Activated CD8-positive, alpha-beta memory T cell treated with anti-CD3 and anti-CD28 coated beads, Interleukin-2, amount 10 ng/mL, durations not matched to agents 7 days and 5 days (primary cell): ENCODE data around the gene B9D2. TPM values are rescaled to one million over a fixed set of nuclear protein-coding genes. Genes with fewer than 3 reads are reported as not detected.
"Not testable (repeated sequence)": the region's sequence is repeated elsewhere in the genome, so short reads cannot be mapped to it uniquely, and the experiment has no call there.

Experiments used
- ATAC-seq: fragments of 150-1000 bp; cut with Tn5 transposase; one replicate; pipeline ENCODE4 v1.10.0; 2021; ENCODE audit warnings: moderate library complexity
- CTCF ChIA-PET: fragments of 350-600 bp; sonication (Branson Sonifier 250); formaldehyde crosslinking; loops from one replicate; lab custom pipeline; 2021; ENCODE audit warnings: antibody characterized with exemption; lab: Charles Lee
- DNase-seq: peaks from one replicate; pipeline ENCODE4 v3.0.0-alpha.2; 2020
- H3K27ac Mint-ChIP-seq: one replicate; pipeline ENCODE4 v1.8.0; 2021; ENCODE audit warnings: mild to moderate bottlenecking, mixed read lengths
- H3K27me3 Mint-ChIP-seq: one replicate; pipeline ENCODE4 v1.8.0; 2021; ENCODE audit warnings: mixed read lengths
- H3K36me3 Mint-ChIP-seq: one replicate; pipeline ENCODE4 v1.8.0; 2021; ENCODE audit warnings: mild to moderate bottlenecking, mixed read lengths
- H3K4me1 Mint-ChIP-seq: one replicate; pipeline ENCODE4 v1.8.0; 2021; ENCODE audit warnings: mixed read lengths
- H3K4me3 Mint-ChIP-seq: one replicate; pipeline ENCODE4 v1.8.0; 2021; ENCODE audit warnings: mild to moderate bottlenecking, moderate library complexity, mixed read lengths
- H3K9me3 Mint-ChIP-seq: one replicate; pipeline ENCODE4 v1.8.0; 2022; ENCODE audit warnings: low read depth, mixed read lengths
- total RNA-seq, 2 experiments: library from RNA; stranded (reverse); gene quantifications; one replicate each; pipeline ENCODE4 v1.2.3, GENCODE V29; 2021

Gene B9D2
- 1 to 10 TPM; 8.2 to 9.3 TPM for total RNA-seq

- peaks cover 2% of the 10 kb centered on the region for H3K36me3 Mint-ChIP-seq
- ATAC-seq, result peak; percentile 95
These were observed at the start of gene B9D2 for GRCh38 chr19:41363753-41364523. Gene B9D2 (minus strand): TSS chr19:41364149. CDS start chr19:41363519, 630 bp downstream.

GRCh38 chr19:41412953-41413352 lies 49.0 kb upstream of the B9D2 start:
- no peaks in the 10 kb centered on the region for H3K9me3 Mint-ChIP-seq
- H3K36me3 Mint-ChIP-seq, result peaks cover 4% of the 10 kb centered on the region
- H3K27ac Mint-ChIP-seq, result no peak overlapping the region
- H3K27me3 Mint-ChIP-seq, result no peaks in the 10 kb centered on the region
- no peak overlapping the region for H3K4me3 Mint-ChIP-seq
- DNase-seq, result no peak
- CTCF ChIA-PET, result no interaction called here
- no peak for ATAC-seq
- peaks cover 10% of the 10 kb centered on the region for H3K4me1 Mint-ChIP-seq

More at GRCh38 chr19:41363753-41364523, at the start of gene B9D2:
- H3K27me3 Mint-ChIP-seq, result no peaks in the 10 kb centered on the region
- H3K4me1 Mint-ChIP-seq, result peaks cover 27% of the 10 kb centered on the region
- CTCF ChIA-PET, result interaction anchor here (0.7 to 4.7 kb wide), 13 partner anchors 9 to 765 kb away, joined by 3 to 51 read pairs (median 4); partner anchors contain the start of genes DMAC2 and TGFB1
- H3K9me3 Mint-ChIP-seq, result no peaks in the 10 kb centered on the region
- peak within 1 kb of the TSS; percentile 95 for H3K27ac Mint-ChIP-seq
- H3K4me3 Mint-ChIP-seq, result peak within 1 kb of the TSS; percentile 90
- peak; percentile 99 for DNase-seq

- DNase-seq (no peak), ATAC-seq (no peak)
- H3K4me3 Mint-ChIP-seq, result no peak overlapping the region
- peaks cover 2% of the 10 kb centered on the region for H3K36me3 Mint-ChIP-seq
- H3K9me3 Mint-ChIP-seq, result no peaks in the 10 kb centered on the region
- no peak overlapping the region for H3K27ac Mint-ChIP-seq
- CTCF ChIA-PET, result no interaction called here
- H3K27me3 Mint-ChIP-seq, result no peaks in the 10 kb centered on the region
- H3K4me1 Mint-ChIP-seq, result peaks cover 10% of the 10 kb centered on the region
These were observed 48.0 kb upstream of the B9D2 start for GRCh38 chr19:41411968-41412265.

- Mint-ChIP-seq H3K36me3 (peaks cover 2% of the 10 kb centered on the region), H3K4me1 (peaks cover 10% of the 10 kb centered on the region), H3K27me3 (no peaks in the 10 kb centered on the region), H3K27ac (no peak overlapping the region), H3K4me3 (no peak overlapping the region), H3K9me3 (no peaks in the 10 kb centered on the region)
- CTCF ChIA-PET, result interaction anchor here (1.7 kb wide), 1 partner anchor 37 kb away, joined by 4 read pairs; no protein-coding TSS in a partner anchor
- ATAC-seq, result no peak
- no peak for DNase-seq
These were observed 47.4 kb upstream of the B9D2 start for GRCh38 chr19:41411100-41411967.

- no peak for DNase-seq
- CTCF ChIA-PET, result interaction anchor here (1.5 to 1.7 kb wide), 2 partner anchors 21 to 38 kb away, joined by 3 to 4 read pairs; no protein-coding TSS in a partner anchor
- no peak for ATAC-seq
- Mint-ChIP-seq H3K27ac (no peak overlapping the region), H3K4me3 (no peak overlapping the region), H3K36me3 (peaks cover 2% of the 10 kb centered on the region), H3K27me3 (no peaks in the 10 kb centered on the region), H3K9me3 (no peaks in the 10 kb centered on the region), H3K4me1 (peaks cover 10% of the 10 kb centered on the region)
These were observed 46.5 kb upstream of the B9D2 start for GRCh38 chr19:41410336-41411054.

GRCh38 chr19:41409288-41409687 lies 45.3 kb upstream of the B9D2 start:
- no peak for DNase-seq
- Mint-ChIP-seq H3K27ac (no peak overlapping the region), H3K36me3 (no peaks in the 10 kb centered on the region), H3K27me3 (no peaks in the 10 kb centered on the region), H3K4me3 (no peak overlapping the region), H3K9me3 (no peaks in the 10 kb centered on the region), H3K4me1 (peaks cover 10% of the 10 kb centered on the region)
- no peak for ATAC-seq
- CTCF ChIA-PET, result interaction anchor here (1.5 to 1.7 kb wide), 2 partner anchors 22 to 40 kb away, joined by 3 to 4 read pairs; no protein-coding TSS in a partner anchor

- not testable (repeated sequence) for H3K36me3 Mint-ChIP-seq, H3K9me3 Mint-ChIP-seq, ATAC-seq, H3K27me3 Mint-ChIP-seq, H3K27ac Mint-ChIP-seq, H3K4me3 Mint-ChIP-seq, DNase-seq
- CTCF ChIA-PET, result interaction anchor here (1.0 to 1.3 kb wide), 2 partner anchors 28 to 345 kb away, joined by 4 to 5 read pairs; no protein-coding TSS in a partner anchor
- peaks cover 10% of the 10 kb centered on the region for H3K4me1 Mint-ChIP-seq
These were observed 44.9 kb upstream of the B9D2 start for GRCh38 chr19:41408846-41409245.

- CTCF ChIA-PET, result interaction anchor here (0.6 to 1.3 kb wide), 3 partner anchors 29 to 345 kb away, joined by 3 to 5 read pairs (median 4); no protein-coding TSS in a partner anchor
- peaks cover 10% of the 10 kb centered on the region for H3K4me1 Mint-ChIP-seq
- H3K27ac Mint-ChIP-seq, result no peak overlapping the region
- DNase-seq (no peak), ATAC-seq (no peak)
- H3K27me3 Mint-ChIP-seq, result no peaks in the 10 kb centered on the region
- no peaks in the 10 kb centered on the region for H3K9me3 Mint-ChIP-seq
- H3K4me3 Mint-ChIP-seq, result no peak overlapping the region
- H3K36me3 Mint-ChIP-seq, result no peaks in the 10 kb centered on the region
These were observed 44.3 kb upstream of the B9D2 start for GRCh38 chr19:41408256-41408655.

- Mint-ChIP-seq H3K4me1 (peaks cover 10% of the 10 kb centered on the region), H3K27ac (no peak overlapping the region), H3K4me3 (no peak overlapping the region), H3K36me3 (no peaks in the 10 kb centered on the region), H3K9me3 (no peaks in the 10 kb centered on the region), H3K27me3 (no peaks in the 10 kb centered on the region)
- CTCF ChIA-PET, result no interaction called here
- DNase-seq (no peak), ATAC-seq (no peak)
These were observed 43.3 kb upstream of the B9D2 start for GRCh38 chr19:41407271-41407670.

- DNase-seq (no peak), ATAC-seq (no peak)
- H3K27me3 Mint-ChIP-seq, result no peaks in the 10 kb centered on the region
- H3K27ac Mint-ChIP-seq, result no peak overlapping the region
- H3K4me1 Mint-ChIP-seq, result peaks cover 13% of the 10 kb centered on the region
- H3K9me3 Mint-ChIP-seq, result no peaks in the 10 kb centered on the region
- CTCF ChIA-PET, result no interaction called here
- no peaks in the 10 kb centered on the region for H3K36me3 Mint-ChIP-seq
- H3K4me3 Mint-ChIP-seq, result no peak overlapping the region
These were observed 41.8 kb upstream of the B9D2 start for GRCh38 chr19:41405776-41406175.

- ATAC-seq, result no peak
- Mint-ChIP-seq H3K9me3 (no peaks in the 10 kb centered on the region), H3K27ac (no peak overlapping the region), H3K4me3 (no peak overlapping the region), H3K36me3 (no peaks in the 10 kb centered on the region), H3K4me1 (peaks cover 17% of the 10 kb centered on the region), H3K27me3 (no peaks in the 10 kb centered on the region)
- DNase-seq, result no peak
- CTCF ChIA-PET, result no interaction called here
These were observed 39.4 kb upstream of the B9D2 start for GRCh38 chr19:41403181-41403970.

GRCh38 chr19:41402010-41402409 lies 38.1 kb upstream of the B9D2 start:
- ATAC-seq (no peak), DNase-seq (no peak)
- Mint-ChIP-seq H3K4me1 (peaks cover 23% of the 10 kb centered on the region), H3K4me3 (no peak overlapping the region), H3K9me3 (no peaks in the 10 kb centered on the region), H3K36me3 (no peaks in the 10 kb centered on the region), H3K27me3 (no peaks in the 10 kb centered on the region), H3K27ac (peak overlapping the region; percentile 33)
- CTCF ChIA-PET, result no interaction called here
